Epithelial cell of proximal tubule (primary cell): ENCODE data around the gene HP1BP3. TPM values are rescaled to one million over a fixed set of nuclear protein-coding genes. Genes with fewer than 3 reads are reported as not detected.

Experiments used
- DNase-seq: peaks from one replicate; pipeline ENCODE4 v3.0.0-alpha.2; 2011; ENCODE audit warnings: low read depth
- H3K4me3 ChIP-seq: 2 replicates; pipeline ENCODE4 v1.5.1; 2011; ENCODE audit warnings: low read depth, mild to moderate bottlenecking, low read length
- total RNA-seq: library from RNA; depleted of rRNA; stranded (reverse); fragments of >200 nt; gene quantifications from 2 replicates; pipeline ENCODE4 v1.2.3, GENCODE V29; 2015
- TF ChIP-seq, protein P1 (sequence below): conservative IDR thresholded peaks from 2 replicates; pipeline ENCODE4 v1.5.1; 2012; ENCODE audit warnings: low read depth, mild to moderate bottlenecking, low read length

HP1BP3 gene
- total RNA-seq, 1 donor from 2014 or later, result 142 TPM

DNA sequence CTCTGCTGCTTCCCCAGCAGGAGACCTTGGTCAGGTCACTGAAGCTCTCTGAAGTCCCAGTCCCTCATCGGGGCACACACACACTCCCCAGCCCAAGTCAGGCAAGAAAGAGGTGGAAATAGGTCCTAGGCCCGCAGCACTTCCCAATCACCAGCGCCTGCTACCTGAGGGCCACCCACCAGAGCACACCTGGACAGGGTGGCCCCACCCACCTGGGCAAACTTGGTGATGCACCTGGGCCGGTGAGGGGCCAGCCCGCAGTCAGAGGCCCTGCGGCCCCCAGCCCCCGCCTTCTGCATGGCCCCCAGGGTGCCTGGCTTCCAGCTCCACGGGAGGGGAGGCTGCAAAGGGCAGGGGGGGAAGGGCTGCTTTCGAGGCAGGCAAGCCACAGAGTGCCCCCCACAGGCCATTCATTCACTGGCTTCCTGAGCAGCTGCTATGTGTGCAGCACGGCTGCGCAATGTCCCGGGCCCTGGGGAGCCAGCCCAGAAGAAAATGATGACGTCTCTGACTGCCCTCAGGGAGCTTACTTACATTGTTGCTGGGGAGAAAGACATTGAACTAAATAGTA is 59.3 kb downstream of the HP1BP3 start:
- DNase-seq, result no peak
- TF ChIP-seq, protein P1, sequence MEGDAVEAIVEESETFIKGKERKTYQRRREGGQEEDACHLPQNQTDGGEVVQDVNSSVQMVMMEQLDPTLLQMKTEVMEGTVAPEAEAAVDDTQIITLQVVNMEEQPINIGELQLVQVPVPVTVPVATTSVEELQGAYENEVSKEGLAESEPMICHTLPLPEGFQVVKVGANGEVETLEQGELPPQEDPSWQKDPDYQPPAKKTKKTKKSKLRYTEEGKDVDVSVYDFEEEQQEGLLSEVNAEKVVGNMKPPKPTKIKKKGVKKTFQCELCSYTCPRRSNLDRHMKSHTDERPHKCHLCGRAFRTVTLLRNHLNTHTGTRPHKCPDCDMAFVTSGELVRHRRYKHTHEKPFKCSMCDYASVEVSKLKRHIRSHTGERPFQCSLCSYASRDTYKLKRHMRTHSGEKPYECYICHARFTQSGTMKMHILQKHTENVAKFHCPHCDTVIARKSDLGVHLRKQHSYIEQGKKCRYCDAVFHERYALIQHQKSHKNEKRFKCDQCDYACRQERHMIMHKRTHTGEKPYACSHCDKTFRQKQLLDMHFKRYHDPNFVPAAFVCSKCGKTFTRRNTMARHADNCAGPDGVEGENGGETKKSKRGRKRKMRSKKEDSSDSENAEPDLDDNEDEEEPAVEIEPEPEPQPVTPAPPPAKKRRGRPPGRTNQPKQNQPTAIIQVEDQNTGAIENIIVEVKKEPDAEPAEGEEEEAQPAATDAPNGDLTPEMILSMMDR, result peak; percentile 30
- H3K4me3 ChIP-seq, result no peak overlapping the region

DNA sequence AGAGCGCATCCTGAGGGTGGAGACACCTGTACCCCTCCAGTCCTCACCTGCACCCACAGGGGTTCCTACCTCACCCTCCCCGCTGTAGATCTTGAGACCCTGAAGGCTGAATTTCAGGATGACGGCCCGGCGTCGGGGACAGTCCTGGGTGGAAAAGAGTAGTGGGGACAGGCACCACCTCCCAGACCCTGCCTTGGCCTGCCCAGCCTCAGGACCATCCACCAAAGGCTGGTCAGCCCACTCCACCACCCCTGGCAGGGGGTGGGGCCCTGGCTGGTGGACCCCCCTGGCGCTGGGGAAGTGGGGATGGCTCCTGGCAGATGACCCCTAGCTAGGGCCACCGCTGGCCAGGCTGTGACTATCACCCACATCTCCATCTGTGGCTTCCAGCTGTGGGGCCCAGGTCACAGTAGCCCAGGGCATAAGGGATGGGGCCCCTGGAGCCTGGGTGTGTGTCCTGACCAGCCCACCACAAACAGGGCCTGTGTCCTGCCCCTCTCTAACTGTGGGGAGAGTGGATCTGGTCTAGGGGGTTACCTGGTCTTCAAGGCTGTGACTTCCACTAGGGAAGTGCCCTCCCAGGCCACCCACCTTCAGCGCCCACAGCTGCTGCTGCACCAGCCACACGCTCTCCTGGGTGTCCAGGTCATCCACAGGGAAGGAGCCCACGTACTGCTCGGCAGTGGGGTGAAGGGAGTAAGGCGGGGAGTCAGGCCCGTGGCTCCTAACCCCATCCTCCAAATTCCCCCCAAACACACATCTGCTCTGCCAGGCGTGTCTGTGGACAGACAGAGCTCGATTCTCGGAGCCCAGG is 60.0 kb downstream of the HP1BP3 start:
- no peak for DNase-seq
- H3K4me3 ChIP-seq, result no peak overlapping the region
- TF ChIP-seq, protein P1, result no peak

DNA sequence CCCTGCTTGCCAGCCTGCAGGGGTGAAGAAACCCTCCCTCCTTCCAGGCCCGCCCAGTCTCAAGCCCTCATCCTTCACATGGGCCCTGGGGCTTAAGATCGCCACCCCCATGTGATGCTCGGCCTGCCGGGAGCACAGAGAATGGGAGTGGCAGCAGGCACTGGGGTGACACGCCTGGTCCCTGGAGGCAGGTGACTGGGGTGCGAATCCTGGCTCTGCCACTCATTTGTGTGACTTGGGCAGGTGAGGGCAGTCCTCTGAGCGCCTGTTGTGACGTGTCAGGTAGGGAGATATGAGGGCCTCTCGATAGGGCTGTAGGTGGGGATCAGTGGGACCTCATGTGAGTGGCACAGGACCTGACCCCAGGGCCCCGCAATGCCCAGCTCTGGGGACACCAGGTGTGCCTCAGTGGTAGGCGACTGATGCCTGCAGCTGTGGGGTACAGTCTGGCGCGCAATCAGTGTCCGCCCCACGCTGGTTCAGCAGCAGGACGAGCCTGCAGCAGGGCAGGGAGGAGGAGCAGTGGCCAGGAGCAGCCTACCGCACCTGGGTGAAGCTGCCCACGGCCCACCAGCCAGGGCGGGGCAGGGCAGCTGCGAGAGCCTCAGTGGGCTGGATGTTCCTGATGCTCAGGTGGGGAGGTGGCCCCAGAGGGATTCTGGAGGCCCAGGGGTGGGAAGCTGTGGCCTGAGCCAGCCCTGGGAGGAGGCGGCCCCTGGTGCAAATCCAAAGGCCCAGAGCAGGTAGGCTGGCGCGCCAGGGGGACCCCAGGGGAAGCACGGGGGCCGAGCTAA is 60.8 kb downstream of the HP1BP3 start:
- TF ChIP-seq, protein P1, result no peak
- no peak overlapping the region for H3K4me3 ChIP-seq
- DNase-seq, result no peak

DNA sequence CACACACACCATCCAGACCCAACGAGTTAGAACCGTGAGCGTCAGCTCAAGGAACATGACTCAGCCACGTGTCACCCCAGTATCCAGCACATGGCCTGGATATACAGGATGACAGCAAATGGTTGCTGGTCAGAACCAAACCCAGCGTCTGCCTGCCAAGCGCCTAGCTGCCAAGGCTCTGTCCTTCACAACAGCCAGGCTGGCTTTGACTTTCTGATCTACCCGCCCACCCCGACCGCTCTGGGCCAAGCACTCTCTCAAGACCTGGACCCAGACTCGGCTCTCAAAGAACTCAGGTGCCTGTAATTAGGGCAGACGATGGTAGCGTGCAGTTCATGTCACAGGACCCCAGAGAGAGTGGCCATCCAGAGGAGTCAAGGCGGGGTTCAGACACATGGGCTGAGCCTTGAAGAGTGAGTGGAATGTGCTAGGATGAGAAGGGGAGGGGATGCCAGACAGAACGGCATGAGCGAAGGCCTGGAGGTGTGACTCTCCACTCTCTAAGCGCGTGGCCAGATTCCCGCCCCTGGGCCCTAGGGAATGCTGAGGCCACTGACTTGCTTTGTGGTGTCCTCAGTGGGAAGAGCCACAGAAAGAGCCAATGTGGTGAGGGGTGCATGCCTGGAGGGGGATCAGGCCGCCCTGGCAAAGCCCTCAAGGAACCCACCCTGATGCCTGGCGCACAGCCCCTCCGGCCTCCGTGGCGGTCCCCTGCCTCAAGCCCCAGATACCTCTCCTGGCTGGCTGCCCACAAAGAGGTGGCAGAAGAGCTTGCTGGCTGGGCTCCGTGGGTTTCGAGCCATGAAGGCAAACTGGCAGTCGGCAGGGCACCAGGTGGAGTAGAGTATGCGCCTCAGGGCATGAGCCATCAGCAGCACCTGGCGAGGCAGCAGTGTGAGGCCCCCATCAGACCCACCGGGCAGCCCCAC is 61.7 kb downstream of the HP1BP3 start:
- DNase-seq, result no peak
- TF ChIP-seq, protein P1, result no peak
- no peak overlapping the region for H3K4me3 ChIP-seq

DNA sequence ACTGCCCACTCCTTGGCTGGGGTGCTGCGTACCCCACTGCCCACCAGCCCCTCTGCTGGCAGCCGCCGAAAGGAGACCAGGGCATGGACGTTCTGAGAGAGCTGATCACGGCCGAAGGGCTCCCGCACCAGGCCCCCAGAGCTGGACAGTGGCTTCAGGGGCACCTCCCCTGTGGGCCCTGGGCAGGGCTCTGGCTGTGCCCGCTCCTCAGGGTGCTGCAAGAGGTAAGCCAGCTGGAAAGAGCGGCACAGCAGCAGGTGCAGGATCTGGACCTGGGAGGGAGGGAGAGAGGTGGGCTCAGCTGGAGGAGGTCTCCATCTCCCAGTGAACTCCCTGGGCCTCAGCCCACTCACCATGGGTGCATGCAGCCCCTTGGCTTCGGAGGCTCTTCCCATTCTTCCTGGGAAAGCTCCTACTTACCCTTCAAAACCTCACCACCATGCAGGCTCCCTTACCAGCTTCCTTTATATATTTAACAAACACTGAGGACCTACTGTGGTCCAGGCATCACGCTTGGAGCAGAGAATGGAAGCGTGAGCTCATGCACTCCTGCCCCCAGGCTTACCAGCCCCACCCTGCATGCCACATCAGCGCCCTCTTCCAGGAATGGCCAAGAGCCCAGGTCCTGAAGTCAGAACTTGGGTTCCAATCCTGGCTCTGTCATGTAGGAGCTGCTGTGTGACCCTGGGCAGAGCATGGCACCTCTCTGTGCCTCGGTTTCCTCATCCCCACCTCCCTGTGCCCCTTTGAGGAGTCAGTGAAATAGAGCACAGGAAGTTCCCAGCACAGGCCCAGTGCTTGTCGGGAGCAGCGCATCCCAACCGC is 62.5 kb downstream of the HP1BP3 start:
- TF ChIP-seq, protein P1, result no peak
- H3K4me3 ChIP-seq, result no peak overlapping the region
- DNase-seq, result no peak
